NCI-H524 (cell line): Measurements from ENCODE around the gene DEGS2.
A peak's percentile ranks its signal among the peaks of the same experiment; 100 is the strongest.

Experiments used
- DNase-seq, 2 experiments: peaks; one replicate each; lab custom pipeline; 2025; lab: John Stamatoyannopoulos, UW

The DEGS2 gene

DNA sequence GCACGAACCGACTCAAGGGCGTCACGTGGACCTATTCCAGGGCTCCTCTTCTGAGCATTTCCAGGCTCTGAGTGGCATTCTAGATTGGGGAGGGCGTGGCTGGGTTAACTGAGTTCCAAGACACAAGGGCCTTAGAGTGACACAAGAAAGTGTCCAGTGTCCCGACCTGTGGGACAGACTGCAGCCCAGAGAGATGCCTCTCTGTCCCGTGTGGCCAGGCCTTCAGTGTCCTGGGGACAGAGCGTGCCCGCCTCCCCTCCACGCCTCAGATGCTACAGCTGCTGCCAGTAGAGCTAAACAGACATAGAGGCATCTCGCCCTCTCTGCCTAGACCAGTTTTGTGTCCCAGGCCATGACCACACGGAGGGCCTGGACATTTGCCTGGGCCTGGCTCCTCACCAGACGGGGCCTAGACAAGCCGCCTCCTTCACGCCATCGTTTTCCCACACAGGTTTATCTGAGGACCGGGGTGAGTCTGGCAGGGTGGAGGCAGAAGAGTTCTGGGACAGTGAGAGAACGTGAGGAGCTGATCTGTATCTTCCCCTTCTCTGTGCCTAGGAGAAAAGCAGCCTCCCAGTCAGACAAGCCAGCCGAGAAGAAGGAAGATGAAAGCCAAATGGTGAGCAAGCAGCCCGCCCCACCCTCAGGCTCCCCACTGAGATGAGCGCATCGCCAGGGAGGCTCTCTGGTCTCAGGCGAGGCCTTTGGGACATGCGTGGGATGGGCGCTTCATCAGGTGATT is 27.1 kb downstream of the DEGS2 start:
- no peak for DNase-seq

DNA sequence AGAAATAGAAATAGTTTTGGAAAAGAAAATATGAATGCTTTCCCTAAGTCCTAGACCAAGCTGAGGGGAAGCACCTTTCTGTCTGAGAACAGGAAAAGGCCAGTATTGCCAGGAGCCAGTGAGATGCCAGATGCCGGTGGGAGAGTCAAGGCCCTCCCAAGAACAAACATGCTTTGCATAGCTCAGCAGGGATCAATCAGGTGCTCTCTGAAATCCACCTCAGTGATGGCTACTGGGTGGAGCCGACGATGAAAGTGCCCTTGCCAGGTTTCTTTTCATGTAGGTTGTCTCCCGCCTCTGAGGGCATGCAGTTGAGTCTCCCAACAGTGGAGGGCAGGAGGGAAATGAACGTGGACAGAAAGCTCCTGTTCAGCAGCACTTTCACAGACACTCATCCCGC is 28.3 kb downstream of the DEGS2 start:
- DNase-seq, result no peak

DNA sequence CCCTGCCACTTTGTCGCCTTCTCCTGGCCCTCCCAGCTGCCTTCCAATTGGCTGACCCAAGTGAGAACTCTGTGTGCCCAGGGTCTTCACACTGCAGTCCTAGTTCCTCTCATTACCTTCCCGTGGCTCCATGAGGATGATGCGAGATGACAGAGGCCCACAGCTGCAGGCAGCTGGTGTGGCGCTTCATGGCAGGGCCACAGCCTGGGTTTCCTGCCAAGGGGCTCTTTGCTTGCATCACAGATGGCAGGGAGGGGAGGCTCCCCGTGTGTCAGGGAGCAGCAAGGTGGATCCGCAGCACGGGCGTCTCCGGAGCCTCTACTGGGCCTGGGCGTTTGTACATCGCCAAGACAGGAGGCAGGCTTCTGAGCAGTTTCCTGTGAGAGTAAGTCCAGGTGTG is 28.9 kb downstream of the DEGS2 start:
- no peak for DNase-seq

DNA sequence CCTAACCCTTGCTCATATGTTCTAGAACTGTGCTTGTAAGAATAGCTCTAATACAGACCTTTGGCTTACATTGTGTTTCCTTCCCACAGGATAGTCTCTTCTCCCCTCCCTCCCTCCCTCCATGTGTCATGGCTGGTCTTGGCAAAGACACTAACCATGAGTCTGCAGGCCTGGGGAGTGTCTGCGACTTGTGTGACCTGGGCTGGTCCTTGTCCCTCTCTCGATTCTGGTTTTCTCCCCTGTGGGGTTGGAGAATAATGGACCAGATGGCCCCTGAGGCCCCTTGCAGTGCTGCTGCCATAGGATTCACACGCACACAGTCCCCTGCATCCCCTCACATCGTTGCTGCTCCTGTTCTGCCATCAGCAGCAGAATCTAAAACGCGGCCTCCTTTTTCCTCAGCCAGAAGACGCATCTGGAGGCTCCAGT is 30.3 kb downstream of the DEGS2 start:
- DNase-seq, result no peak

DNA sequence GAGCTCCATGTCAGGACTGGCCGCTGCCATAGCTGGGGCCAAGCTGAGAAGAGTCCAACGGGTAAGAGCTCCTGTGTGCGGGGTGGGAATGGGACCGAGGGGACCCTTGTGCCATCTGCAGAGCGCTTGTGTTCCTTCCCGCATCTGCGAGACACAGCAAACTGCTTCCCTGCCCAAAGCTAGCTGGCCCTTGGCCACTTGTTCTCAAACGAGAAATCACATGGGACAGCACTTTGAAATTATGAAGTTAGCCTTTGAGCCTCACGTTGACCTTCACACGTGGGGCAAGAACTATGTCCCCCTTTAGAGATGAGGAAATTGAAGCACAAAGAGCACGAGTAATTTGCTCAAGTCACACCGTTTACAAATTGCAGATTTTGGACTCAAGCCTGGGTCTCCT is 30.8 kb downstream of the DEGS2 start:
- no peak for DNase-seq

DNA sequence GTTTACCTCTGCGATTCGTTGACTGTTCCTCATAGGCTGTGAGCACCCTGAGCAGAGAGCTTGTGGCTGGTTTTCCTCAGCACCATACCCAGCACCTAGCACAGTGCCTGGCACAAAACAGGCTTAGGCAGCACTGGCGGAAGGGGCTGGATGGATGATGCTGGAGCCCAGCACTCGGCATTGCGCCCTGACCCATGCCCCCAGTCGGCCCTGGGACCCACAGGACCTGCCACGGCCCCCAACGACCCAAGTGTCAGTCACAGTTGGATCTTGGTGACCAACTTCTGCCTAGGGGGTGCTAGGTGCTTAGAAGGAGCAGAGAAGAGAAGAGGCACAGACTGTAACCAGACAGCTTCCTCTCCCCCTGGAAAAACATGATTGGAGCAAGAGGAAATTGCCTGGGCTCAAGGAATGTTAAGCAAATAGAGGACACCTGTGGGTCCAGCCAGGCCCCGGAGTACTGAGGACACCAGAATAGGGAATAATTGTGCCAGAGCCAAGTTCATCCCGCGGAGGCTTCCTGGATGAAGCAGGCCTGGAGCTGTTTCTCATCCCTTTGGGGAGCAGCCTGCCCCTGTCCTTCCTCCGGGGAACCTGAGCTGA is 31.5 kb downstream of the DEGS2 start:
- DNase-seq, result no peak

DNA sequence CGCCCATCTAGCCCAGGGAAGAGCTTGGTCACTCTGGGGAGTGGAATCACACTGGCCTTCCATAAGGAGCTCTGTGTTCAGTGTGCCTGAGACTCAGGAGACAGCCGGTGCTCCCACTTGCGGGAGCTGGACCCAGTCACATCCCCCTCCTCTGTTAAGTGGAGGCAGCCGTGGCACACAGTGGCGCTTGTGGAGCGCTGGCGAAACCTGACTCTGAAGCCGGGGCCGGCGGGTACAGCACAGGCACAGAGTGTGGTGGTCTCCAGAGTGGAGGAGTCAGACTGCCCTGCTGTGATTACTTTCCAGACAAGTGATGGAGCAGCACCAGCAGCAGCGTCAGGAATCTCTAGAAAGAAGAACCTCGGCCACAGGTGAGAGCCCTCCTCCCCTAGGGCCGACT is 33.0 kb downstream of the DEGS2 start:
- DNase-seq, result no peak

DNA sequence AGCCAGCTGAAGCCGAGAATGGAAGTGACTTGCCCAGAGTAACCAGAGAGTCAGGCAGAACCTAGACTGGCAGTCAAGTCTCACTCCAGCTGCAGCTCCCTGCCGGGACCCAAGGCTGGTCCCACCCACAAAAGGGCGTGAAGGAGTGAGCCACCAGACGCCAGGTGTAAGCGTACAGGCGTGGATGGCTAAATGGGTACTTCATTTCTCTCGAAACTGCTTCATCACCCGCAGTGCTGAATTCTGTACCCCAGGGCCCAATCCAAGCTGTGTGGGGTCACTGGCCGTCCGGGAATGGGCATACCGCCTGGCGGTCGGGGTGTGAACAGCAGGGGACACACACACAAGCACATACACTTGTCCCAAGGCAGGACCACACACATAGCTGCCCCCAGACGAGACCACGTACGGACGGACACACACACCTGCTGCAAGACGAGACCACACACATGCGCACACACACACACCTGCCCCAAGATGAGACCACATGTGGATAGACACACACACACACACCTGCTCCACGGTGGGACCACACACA is 34.8 kb downstream of the DEGS2 start:
- no peak for DNase-seq

DNA sequence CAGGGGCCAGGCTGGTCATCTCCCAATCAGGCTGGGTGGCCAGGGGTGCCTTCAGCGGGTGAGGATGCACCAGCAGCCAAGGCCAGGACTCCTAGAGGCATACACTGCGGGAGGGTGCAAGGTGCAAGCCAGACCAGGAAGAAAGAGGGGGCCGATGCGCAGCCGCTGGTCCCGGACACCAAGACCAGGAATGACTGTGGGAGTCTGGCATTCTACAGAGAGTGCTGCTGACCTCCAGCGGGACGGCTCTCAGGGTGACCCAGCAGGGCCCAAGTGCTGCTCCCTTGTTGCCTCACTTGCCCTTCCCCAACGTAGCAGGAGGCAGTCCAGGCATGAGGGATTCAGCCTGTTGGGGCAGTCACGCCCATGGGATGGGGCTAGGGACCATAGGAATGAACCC is 35.8 kb downstream of the DEGS2 start:
- no peak for DNase-seq

DNA sequence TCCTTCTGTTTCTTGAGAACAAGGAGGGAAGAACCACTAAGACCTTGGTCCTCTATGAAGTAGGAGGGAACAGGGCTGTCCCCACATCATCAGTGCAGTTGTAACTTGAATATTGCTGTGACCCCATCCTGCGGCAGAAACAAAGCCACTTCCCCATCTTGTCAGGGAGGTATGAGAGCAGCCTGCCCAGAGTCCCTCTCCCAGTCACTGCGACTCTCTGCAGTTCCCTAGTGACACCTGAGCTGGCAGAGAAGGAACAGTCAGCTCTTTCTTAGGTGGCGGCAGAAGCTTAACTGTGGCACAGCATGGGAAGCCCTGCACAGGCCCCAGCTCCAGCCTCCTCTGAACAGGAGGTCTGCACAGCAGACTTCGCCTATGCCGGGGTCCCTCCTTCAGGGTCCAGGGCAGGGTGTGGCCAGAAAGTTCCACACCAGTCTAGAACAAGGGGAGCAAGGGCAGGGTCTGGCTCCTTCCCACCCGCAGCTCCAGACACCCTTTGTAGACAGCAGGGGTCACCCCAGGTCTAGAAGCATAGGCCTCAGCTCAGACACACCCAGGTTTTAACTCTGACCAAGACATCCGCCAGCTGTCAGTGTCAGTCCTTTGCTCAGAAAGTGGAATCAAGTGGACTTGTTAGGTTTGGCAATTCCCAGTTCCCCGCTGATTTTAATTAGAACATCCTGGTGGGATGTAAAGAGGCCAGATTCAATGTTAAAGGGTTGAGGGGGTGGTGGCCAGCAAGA is 36.8 kb downstream of the DEGS2 start:
- DNase-seq, result peak in 1 of 2 experiments; percentile 54

DNA sequence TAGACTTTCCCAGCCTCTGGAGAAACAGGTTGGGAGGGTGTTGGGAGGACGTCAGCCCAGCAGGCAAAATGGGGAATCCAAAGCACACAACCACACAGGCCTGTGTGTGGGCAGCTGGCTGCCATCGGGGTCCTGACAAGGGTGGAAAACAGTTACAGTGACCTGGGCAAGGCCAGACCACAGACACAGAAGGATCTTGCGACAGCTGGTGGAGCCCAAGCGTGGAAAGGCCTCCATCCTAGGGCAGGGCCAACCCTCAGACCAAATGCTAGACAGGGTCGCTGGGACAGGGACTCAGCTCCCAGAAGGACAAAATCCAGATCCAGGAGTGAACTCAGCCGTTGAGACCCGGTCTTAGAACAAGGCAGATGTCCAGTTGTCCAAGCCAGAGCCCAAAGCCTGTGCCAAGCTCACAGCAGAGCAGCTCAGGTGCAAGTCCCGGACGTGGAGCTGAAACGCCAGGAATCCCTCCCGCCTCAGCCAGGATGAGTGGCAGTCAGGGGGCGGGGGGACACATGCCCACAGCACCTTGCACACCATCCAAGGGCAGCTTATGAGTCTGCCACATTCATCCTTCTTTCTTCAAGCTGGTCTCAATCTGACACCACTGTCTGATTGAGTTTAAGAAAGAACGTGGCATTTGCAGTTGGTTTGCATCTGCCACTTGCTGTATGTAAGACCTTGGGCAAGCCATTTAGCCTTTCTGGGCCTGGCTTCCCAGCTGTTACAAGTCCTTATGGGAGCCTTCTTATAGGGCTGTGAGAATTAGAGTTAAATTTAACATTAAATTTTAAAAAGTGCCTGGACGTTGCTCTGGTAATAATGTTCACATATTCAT is 37.6 kb downstream of the DEGS2 start:
- DNase-seq, result no peak

DNA sequence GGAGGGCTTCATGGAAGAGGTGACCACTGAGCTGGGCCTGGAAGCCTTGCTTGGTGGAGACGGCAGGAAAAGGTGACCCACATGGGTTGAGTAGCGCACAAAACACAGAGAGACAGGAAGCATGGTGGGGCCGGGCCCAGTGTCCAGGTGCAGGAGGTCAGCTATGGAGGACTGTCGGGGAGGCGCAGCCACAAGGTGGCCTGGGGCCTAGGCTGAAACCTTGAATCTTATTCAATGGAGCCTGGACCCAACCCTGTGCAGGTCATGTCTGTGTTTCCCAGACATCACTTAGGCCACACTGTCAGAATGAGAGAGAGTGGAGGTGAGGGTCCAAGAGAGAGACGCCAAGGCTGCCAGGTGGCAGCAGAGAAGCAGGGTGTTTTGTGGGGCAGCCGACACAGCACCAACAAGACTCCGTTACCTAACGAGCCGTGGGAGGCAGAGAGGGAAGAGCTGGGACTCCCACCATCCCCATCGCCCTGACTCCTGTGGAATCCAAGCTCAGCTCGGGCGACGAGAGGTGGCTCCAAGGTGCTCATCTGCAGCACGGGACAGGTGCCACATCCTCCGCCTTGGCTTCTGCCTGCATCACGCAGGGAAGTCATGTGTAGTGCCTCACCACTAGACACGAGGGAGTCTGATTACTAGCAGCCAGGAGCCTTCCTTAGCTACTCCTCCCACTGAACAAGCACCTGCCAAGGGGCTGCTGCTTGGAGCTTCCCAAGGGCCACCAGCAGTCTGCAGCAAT is 38.7 kb downstream of the DEGS2 start:
- DNase-seq, result no peak

DNA sequence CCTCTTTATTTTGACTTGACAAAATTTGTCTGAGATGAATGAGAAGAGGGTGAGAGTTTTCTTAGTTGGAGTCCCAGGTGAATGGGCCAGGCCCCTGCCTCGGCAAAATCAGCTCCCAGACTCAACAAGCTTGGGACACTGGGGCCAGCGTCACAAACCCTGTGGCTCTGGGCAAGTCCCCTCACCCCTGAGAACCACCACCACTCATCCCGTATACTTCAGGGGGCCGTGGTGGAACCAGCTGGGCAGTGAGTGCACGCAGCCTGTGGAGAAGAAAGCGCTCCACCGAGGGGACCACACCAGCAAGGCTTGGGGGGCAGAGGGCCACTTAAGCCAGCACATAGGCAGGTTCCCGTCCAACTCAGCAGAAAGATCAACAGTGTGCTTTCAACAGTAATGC is 40.2 kb downstream of the DEGS2 start:
- DNase-seq, result no peak

DNA sequence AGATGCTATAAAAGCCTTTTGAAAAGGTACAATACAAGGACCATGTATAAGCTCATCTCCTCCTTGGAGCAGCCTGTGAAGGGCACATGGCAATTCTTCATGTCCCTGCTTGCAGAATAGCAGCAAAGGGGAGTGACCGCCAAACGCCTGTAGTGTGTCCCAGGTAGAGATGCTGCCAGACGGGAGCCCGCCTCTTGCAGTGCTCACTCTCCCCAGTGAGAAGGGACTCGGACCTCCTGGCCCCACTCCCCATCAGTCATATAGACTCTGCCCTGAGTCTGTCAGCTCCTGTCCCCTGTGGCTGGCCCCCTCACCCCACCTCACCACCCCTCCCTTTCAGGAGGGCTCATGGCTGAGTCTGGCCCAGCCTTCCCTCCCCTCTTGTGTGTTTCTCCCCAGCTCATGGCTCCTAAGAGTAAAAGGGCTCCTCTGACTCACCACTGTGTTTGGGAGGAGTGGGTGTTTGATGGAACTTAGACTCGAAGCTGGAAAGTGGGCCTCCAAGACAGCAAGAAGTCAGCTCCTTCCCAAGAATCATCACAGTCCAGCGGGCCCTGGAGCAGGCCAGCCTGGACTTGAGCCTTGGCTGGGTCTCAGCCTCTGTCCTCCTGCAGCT is 40.9 kb downstream of the DEGS2 start:
- no peak for DNase-seq

DNA sequence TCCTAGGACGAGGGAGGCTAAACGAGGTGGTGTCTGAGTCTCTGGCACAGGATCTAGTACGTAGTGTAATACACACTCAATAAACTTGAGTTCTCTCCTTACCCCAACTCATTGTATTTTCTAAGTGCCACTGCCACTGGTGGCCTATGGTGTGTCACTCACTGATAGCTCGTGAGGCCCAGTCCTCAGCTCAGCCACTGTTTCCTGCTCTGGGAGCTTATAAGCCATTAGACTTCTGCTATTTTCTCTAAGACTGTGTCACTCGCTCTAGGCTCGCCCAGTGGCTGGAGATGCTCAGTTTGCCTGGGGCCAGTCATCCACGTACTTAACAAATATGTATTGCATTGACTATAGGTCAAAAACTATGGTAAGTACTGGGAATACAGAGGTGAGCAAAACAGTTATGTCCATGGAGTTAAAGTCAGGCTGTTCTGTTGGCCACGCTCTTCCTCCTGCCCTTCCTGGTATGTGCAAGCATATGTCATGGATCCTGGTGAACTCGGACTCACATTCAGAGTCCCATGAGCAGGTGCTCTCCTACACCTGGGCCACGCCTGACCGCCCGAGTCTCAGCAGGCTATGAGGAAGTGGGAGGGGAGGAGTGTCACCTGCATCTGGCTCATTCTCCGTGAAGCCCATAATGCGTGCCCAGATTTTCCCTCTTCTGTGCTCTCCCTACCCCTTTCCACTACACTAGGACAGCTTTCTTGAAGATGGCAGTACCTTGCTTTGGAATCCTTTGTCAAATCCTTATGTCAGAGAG is 41.6 kb downstream of the DEGS2 start:
- DNase-seq, result no peak

DNA sequence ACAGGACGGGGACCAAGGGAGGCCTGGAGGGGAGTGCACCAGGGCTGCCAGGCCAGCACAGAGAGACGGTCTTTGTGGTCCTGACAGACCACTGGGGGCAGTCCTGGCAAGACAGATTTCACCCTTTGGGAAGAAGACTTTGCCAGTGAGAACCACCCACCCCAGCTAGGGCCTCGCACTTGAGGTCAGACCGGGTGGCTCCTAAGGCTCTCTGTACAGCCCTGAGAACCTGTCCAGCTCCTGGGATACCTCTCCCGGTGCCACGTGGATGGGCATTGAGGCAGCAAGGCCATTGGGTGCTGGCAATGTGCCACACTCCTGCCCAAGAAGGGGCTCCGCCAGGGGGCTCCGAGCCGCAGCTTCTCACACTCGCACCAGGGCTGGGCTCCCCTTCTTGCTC is 42.4 kb downstream of the DEGS2 start:
- DNase-seq, result no peak

DNA sequence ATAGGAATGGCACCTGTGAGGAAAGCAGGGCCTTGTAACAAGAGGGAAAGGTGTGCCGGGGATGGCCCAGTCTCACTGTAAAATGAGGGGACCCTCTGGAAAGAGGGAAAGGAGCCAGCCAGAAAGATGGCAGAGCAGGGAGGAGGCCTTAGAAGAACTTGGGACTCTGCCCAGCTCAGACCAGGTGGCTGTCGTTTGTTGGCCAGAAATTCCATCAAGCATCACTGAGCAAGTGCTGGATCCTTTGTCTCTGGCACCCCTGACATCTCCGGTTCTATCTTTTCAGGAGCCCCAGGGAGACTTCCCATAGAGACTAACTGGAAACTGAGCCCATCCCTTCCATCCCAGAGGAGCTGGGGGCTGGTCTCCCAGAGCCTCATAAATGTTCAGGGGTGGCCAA is 43.3 kb downstream of the DEGS2 start:
- no peak for DNase-seq

DNA sequence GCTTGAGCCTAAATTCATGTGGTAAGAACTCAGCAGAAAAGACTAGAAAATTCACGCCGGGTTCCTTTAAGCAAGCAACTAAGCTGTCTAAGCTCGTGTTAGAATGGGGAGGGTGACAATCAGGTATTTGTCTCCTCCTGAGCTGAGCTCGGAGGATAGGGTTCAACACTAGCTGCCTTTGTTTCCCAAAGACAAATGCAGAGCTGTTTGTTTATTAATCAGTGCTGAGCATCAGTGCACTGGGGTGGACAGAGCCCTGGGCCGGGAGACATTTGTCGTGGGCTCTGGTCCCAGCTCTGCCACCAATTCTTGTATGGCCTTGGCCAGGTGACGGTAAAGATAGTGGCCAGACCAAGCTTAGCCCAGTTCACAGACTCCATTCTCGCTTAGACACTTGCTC is 43.7 kb downstream of the DEGS2 start:
- no peak for DNase-seq

DNA sequence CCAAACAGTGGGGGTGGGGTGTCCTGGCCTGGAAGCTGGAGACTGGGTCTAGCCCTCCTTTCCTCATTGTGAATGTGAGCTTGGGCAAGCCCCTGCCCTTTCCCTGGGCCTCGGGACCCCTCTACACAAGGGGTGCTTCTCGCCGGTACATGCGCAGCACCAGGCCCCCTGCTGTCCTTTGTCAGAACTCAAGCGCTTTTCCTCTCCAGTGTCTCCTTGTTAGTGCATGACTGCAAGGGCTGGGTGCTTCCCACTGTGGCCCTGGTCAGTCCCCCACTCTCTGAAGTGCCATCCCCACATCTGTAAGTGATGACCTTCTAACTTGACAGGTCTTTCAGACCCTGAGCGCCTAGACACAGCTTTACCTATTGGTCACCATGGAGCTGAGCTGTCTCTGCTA is 44.2 kb downstream of the DEGS2 start:
- DNase-seq, result no peak

DNA sequence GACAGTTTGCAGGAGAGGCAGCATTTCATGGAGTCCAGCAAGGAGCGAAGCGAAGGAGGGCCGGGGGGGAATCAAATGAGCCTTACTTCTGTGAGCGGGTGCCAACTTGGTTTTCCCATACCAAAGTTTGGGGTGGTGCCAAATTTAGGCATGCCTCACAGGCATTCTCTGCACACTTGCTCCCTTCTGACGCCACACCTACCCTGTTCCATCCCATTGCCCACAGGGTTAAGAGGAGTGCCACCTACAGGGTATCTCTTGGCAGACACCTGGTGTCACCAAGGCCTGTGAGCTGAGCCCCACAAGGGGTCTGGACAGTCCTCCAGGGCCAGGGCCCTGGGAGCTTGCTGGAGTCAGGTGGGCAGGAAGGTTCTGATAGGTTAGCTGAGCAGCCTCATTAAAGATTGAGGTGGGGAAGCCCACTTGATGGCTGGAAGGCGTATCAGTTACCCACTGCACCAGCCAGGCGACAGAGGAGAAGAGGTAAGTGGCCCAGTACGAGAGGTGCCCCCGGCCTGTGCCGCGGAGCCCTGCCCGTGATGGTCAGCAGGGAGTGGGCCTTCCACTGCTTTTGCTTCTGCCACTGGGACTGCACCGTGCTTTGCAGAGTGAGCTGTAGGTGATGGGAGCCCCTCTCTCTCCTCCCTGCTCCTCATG is 45.2 kb downstream of the DEGS2 start:
- no peak for DNase-seq
